Measurements from ENCODE around the gene TRAPPC3L.

The TRAPPC3L gene

GRCh38 chr6:116447496-116448011 is 97.9 kb downstream of the TRAPPC3L start:
- H3K4me3 ChIP-seq (replicated peaks in 1 of 2; ENCODE audit: low read depth in 2 of 2, low read length in 2 of 2): no peak overlapping the region
- TF ChIP-seq CTCF (IDR thresholded peaks at IDR 0.05; ENCODE audit: low read depth, low read length): no peak
- peak; percentile 95 to 97 for DNase-seq (ENCODE audit: low read depth in 2 of 2)

- H3K4me3 ChIP-seq (replicated peaks in 1 of 2; ENCODE audit: low read depth in 2 of 2, low read length in 2 of 2): no peak overlapping the region
- no peak for TF ChIP-seq CTCF (IDR thresholded peaks at IDR 0.05; ENCODE audit: low read depth, low read length)
- peak in 1 of 2 donors; percentile 35 for DNase-seq (ENCODE audit: low read depth in 2 of 2)
Observed at GRCh38 chr6:116447052-116447451, 98.4 kb downstream of the TRAPPC3L start.

- no peak for TF ChIP-seq CTCF (IDR thresholded peaks at IDR 0.05; ENCODE audit: low read depth, low read length)
Observed at GRCh38 chr6:116446399-116446798, 99.1 kb downstream of the TRAPPC3L start.

GRCh38 chr6:116445102-116445501 is 100.4 kb downstream of the TRAPPC3L start:
- DNase-seq (ENCODE audit: low read depth in 2 of 2): no peak
- no peak for TF ChIP-seq CTCF (IDR thresholded peaks at IDR 0.05; ENCODE audit: low read depth, low read length)

More at GRCh38 chr6:116446399-116446798, 99.1 kb downstream of the TRAPPC3L start:
- DNase-seq (ENCODE audit: low read depth in 2 of 2): peak in 1 of 2 donors; percentile 57
- H3K4me3 ChIP-seq (replicated peaks in 1 of 2; ENCODE audit: low read depth in 2 of 2, low read length in 2 of 2): no peak overlapping the region

More at GRCh38 chr6:116445102-116445501, 100.4 kb downstream of the TRAPPC3L start:
- no peak overlapping the region for H3K4me3 ChIP-seq (replicated peaks in 1 of 2; ENCODE audit: low read depth in 2 of 2, low read length in 2 of 2)

All from cardiac fibroblast (primary cell).